HG03575 (cell line): Measurements from ENCODE around the gene HOPX.
A peak's percentile ranks its signal among the peaks of the same experiment; 100 is the strongest.
"Not testable (repeated sequence)": the region's sequence is repeated elsewhere in the genome, so short reads cannot be mapped to it uniquely, and the experiment has no call there.

ENCODE experiments used
- ATAC-seq: cut with Tn5 transposase; IDR thresholded peaks from one replicate; pipeline ENCODE4 v1.9.1; 2021; ENCODE audit not compliant: unreplicated experiment, insufficient number of reproducible peaks, low FRiP score; ENCODE audit errors: extremely low read depth

The HOPX gene, protein sequence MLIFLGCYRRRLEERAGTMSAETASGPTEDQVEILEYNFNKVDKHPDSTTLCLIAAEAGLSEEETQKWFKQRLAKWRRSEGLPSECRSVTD

GRCh38 chr4:56681158-56681852, at the start of gene HOPX:
Gene HOPX, minus strand, starts transcription at chr4:56681296. Its CDS starts 23,480 bp downstream, at chr4:56657816.
- ATAC-seq, result peak; percentile 64

- ATAC-seq, result no peak
These were observed 49.0 kb upstream of the HOPX start for GRCh38 chr4:56730097-56730496.

GRCh38 chr4:56728512-56728911, 47.4 kb upstream of the HOPX start:
- ATAC-seq, result no peak

DNA sequence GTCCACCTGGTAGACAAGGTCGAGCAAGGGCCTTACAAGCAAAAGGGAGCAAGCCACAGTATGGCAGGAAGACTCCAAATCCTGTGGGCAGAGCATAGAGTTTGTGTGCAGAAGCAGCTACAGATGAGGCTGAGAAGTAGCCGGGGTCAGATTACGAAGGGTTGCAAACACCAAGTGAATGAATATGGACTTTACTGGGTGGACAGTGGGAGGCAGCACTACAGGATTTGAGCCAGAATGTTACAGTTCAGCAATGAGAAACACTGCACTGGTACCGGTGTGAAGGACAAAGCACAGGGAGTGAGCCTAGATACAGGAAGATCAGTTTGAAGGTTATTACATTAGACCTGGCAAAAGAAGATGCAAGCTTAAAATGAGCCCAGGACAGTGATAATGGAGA, 46.1 kb upstream of the HOPX start:
- ATAC-seq, result no peak

DNA sequence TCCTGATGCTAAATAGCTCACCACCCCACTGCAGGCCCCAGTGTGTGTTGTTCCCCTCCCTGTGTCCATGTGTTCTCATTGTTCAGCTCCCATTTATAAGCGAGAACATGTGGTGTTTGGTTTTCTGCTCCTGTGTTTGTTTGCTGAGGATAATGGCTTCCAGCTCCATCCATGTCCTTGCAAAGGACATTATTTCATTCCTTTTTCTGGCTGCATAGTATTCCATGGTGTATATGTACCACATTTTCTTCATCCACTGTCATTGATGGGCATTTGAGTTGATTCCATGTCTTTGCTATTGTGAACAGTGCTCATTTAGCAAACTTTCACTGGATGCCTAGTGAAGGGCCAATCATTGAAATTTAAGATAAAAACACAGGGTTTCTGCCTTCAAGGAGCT, 45.5 kb upstream of the HOPX start:
- ATAC-seq, result not testable (repeated sequence)

DNA sequence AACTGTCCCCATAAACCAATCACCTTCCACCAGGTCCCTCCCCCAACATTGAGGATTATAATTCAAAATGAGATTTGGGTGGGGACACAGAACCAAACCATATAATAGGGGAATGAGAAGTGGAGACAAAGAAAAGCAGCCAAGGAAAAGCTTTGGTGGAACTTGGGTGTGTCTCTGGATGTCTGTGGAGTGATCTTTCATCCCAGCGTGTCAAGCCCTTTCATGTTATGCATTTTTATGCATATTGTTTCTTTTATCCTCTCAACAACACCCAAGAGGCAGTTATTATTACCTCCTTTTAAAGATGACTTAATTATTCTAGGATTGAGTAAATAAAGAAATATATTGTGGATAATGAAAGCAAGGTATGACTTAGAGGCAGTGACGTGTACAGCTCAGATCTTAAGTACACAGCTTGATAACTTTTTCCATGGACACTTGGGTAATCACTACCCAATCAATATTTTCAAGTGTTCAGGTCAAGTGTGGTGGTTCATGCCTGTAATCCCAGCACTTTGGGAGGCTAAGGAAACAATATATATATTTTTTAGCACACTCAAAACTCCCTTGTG, 42.6 kb upstream of the HOPX start:
- no peak for ATAC-seq

GRCh38 chr4:56723201-56723605, 42.1 kb upstream of the HOPX start:
- no peak for ATAC-seq

DNA sequence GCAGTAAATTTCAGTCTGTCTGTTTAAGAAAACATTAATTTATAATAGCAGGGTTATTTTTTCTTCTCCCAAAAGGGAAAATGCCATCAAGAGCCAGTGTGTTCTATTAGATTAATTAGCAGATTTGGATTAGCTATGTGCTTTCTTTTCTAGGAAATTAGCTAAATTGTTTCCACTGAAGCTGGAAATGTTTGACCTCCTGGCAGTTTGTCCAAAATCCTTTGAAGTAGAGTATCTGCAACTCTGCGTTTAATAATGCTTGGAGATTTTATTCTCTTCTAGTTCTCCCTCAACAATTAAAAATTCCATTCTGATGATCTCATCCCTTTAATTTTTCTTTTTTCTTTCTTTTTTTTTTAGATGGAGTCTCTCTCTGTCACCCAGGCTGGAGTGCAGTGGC, 27.1 kb upstream of the HOPX start:
- no peak for ATAC-seq

DNA sequence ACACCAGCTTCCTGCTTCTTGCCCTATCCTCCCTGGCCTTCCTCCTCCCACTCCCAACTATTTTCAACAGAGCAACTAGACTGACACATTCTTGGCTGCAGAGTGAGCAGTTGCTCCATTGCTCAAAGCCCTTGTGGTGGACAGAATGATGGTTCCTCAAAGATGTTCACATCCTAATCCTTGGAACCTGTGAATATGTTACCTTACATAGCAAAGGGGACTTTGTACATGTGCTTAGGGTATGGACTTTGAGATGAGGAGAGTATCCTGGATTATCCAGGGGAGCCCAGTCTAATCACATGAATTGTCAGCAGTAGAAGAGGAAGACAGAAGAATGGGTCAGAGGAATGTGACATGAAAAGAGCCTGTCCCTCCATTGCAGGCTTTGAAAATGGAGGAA, 24.9 kb upstream of the HOPX start:
- ATAC-seq, result no peak

- no peak for ATAC-seq
These were observed 24.2 kb upstream of the HOPX start for GRCh38 chr4:56705334-56705733.

- no peak for ATAC-seq
These were observed 23.2 kb upstream of the HOPX start for GRCh38 chr4:56704089-56704871.

- ATAC-seq, result no peak
These were observed 22.3 kb upstream of the HOPX start for GRCh38 chr4:56703378-56703777.

DNA sequence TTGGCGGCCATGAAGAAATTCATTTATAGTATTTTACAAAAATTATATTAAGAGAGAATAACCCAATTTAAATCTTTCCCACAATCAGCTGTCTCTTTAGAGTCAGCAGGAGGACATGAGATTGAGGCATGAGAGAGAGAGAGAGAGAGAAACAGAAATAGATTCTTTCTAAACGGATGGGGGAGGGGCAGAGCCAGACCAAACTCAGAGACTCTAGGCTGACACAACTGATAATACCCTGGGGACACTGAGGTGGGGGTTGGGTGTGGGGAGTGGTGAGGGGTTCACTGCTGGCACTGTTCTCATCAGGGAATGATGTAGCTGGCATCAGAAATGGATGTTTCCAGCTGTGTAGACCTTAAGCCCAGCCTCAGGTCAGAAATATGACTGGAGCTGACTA, 20.5 kb upstream of the HOPX start:
- no peak for ATAC-seq

GRCh38 chr4:56701161-56701480, 20.0 kb upstream of the HOPX start:
- ATAC-seq, result no peak

GRCh38 chr4:56699537-56700105, 18.5 kb upstream of the HOPX start:
- ATAC-seq, result no peak

GRCh38 chr4:56698329-56698728, 17.2 kb upstream of the HOPX start:
- no peak for ATAC-seq

DNA sequence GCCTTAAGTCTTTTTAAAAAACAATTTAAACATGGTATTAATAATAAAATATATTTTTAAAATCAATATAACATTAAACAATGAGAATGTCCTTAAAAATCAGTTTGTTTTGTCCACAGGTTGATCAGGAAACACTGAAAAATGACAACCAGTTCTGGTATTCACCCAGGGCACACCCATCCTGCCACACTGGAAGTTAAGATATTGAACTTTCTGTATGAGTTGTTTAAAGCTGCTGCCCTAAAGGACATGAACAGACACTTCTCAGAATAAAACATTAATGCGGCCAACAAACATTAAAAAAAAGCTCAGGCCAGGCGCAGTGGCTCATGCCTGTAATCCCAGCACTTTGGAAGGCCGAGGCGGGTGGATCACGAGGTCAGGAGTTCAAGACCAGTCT, 15.0 kb upstream of the HOPX start:
- no peak for ATAC-seq

DNA sequence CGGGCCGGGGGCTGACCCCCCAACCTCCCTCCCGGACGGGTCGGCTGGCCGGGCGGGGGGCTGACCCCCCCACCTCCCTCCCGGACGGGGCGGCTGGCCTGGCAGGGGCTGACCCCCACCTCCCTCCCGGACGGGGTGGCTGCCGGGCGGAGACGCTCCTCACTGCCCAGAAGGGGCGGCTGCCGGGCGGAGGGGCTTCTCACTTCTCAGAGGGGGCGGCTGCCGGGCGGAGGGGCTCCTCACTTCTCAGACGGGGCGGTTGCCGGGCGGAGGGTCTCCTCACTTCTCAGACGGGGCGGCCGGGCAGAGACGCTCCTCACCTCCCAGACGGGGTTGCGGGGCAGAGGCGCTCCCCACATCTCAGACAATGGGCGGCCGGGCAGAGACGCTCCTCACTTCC, 12.4 kb upstream of the HOPX start:
- ATAC-seq, result not testable (repeated sequence)

- ATAC-seq, result no peak
These were observed 11.5 kb upstream of the HOPX start for GRCh38 chr4:56692576-56692975.

GRCh38 chr4:56691425-56691824, 10.3 kb upstream of the HOPX start:
- no peak for ATAC-seq
